Body of pancreas (tissue), 4 donors: ENCODE measurements around the gene SRBD1.

Experiments used
- POLR2A ChIP-seq, 3 donors: fragments of 450-650 bp; IDR thresholded peaks; one replicate each; pipeline ENCODE4 v1.6.1; 2016; ENCODE audit warnings: antibody characterized with exemption in 3 of 3, mild to moderate bottlenecking in 2 of 3
- TF ChIP-seq, protein P1 (sequence below), 7 experiments: fragments of 450-650 bp in 4 of 7; fragments of 200-600 bp in 3 of 7; sonication (generic) in 3 of 7; IDR thresholded peaks; one replicate each; pipeline ENCODE4 v1.5.1; 2016 to 2019; ENCODE audit warnings: antibody characterized with exemption in 7 of 7

GRCh38 chr2:45570671-45571334, 40.3 kb downstream of the SRBD1 start:
- TF ChIP-seq, protein P1, sequence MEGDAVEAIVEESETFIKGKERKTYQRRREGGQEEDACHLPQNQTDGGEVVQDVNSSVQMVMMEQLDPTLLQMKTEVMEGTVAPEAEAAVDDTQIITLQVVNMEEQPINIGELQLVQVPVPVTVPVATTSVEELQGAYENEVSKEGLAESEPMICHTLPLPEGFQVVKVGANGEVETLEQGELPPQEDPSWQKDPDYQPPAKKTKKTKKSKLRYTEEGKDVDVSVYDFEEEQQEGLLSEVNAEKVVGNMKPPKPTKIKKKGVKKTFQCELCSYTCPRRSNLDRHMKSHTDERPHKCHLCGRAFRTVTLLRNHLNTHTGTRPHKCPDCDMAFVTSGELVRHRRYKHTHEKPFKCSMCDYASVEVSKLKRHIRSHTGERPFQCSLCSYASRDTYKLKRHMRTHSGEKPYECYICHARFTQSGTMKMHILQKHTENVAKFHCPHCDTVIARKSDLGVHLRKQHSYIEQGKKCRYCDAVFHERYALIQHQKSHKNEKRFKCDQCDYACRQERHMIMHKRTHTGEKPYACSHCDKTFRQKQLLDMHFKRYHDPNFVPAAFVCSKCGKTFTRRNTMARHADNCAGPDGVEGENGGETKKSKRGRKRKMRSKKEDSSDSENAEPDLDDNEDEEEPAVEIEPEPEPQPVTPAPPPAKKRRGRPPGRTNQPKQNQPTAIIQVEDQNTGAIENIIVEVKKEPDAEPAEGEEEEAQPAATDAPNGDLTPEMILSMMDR (IDR thresholded peaks at IDR 0.05), result no peak
- TF ChIP-seq POLR2A (IDR thresholded peaks at IDR 0.05), result no peak
